Tibial artery (tissue), 4 donors: ENCODE results near the gene BEAN1.

Source experiments
- DNase-seq, 2 donors: peaks; one replicate each; pipeline ENCODE4 v3.0.0-alpha.2; 2019
- H3K27ac ChIP-seq, 2 donors: fragments of 200-600 bp; sonication (generic) in 1 of 2; 1 replicate in 1 of 2; 2 replicates in 1 of 2; pipeline ENCODE4 v1.5.1; 2018 to 2019; ENCODE audit warnings: mild to moderate bottlenecking in 1 of 2
- H3K27me3 ChIP-seq, 2 donors: fragments of 200-600 bp; sonication (generic) in 1 of 2; one replicate each; pipeline versions ENCODE4 v1.5.1 to v1.6.0; 2016 to 2019
- H3K36me3 ChIP-seq, 3 donors: fragments of 200-600 bp; sonication (generic) in 2 of 3; one replicate each; pipeline ENCODE4 v1.5.1; 2016 to 2019; ENCODE audit warnings: mild to moderate bottlenecking in 2 of 3
- H3K4me1 ChIP-seq, 4 donors: fragments of 200-600 bp; sonication (generic) in 2 of 4; 1 replicate in 3 of 4; 2 replicates in 1 of 4; pipeline ENCODE4 v1.5.1; 2016 to 2019
- H3K4me3 ChIP-seq, 2 donors: fragments of 200-600 bp; sonication (generic) in 1 of 2; 1 replicate in 1 of 2; 2 replicates in 1 of 2; pipeline ENCODE4 v1.5.1; 2018 to 2019; ENCODE audit warnings: mild to moderate bottlenecking in 2 of 2
- H3K9me3 ChIP-seq, 3 donors: fragments of 200-600 bp; sonication (generic) in 1 of 3; one replicate each; pipeline ENCODE4 v1.5.1; 2016 to 2019
- CTCF ChIP-seq, 2 experiments: fragments of 200-600 bp in 1 of 2; fragments of 450-650 bp in 1 of 2; IDR thresholded peaks; one replicate each; pipeline ENCODE4 v1.5.1; 2017 to 2019; ENCODE audit warnings: antibody characterized with exemption in 2 of 2, mild to moderate bottlenecking in 1 of 2, moderate library complexity in 1 of 2
- intact Hi-C: fragments of 100-400 bp; cut with DNase I; formaldehyde crosslinking; loops from one replicate; pipeline ENCODE4 v1.15.0; 2023; ENCODE audit warnings: low total_unique reads

Gene BEAN1

GRCh38 chr16:66399930-66400329 is 27.2 kb upstream of the BEAN1 start:
- Histone ChIP-seq H3K9me3 (no peaks in the 10 kb centered on the region), H3K4me1 (peaks cover 0 to 8% (median 2%) of the 10 kb centered on the region in 4 donors), H3K36me3 (peaks cover 0 to 5% (median 0%) of the 10 kb centered on the region in 3 donors), H3K4me3 (no peak overlapping the region), H3K27me3 (peaks cover 0 to 5% of the 10 kb centered on the region in 2 donors), H3K27ac (no peak overlapping the region)
- peak in 1 of 2 donors; percentile 23 for DNase-seq
- intact Hi-C loops: no loop called here
- TF ChIP-seq CTCF (IDR thresholded peaks at IDR 0.05): no peak

GRCh38 chr16:66400503-66401380 is 26.4 kb upstream of the BEAN1 start:
- Histone ChIP-seq H3K27me3 (peaks cover 0 to 5% of the 10 kb centered on the region in 2 donors), H3K27ac (no peak overlapping the region)

GRCh38 chr16:66401610-66402009 is 25.5 kb upstream of the BEAN1 start:
- Histone ChIP-seq H3K4me3 (no peak overlapping the region), H3K9me3 (no peaks in the 10 kb centered on the region), H3K4me1 (peaks cover 0 to 8% (median 3%) of the 10 kb centered on the region in 4 donors), H3K27me3 (peaks cover 0 to 11% of the 10 kb centered on the region in 2 donors), H3K27ac (no peak overlapping the region), H3K36me3 (no peaks in the 10 kb centered on the region)
- peak in 1 of 2 donors; percentile 57 for DNase-seq
- TF ChIP-seq CTCF (IDR thresholded peaks at IDR 0.05): no peak
- intact Hi-C loops: no loop called here

More at GRCh38 chr16:66400503-66401380, 26.4 kb upstream of the BEAN1 start:
- H3K9me3 ChIP-seq: no peaks in the 10 kb centered on the region
- peak in 1 of 2 donors; percentile 44 for DNase-seq
- H3K36me3 ChIP-seq: peaks cover 0 to 4% (median 0%) of the 10 kb centered on the region in 3 donors
- no peak for TF ChIP-seq CTCF (IDR thresholded peaks at IDR 0.05)
- H3K4me1 ChIP-seq: peaks cover 0 to 8% (median 2%) of the 10 kb centered on the region in 4 donors
- intact Hi-C loops: no loop called here
- no peak overlapping the region for H3K4me3 ChIP-seq

DNA sequence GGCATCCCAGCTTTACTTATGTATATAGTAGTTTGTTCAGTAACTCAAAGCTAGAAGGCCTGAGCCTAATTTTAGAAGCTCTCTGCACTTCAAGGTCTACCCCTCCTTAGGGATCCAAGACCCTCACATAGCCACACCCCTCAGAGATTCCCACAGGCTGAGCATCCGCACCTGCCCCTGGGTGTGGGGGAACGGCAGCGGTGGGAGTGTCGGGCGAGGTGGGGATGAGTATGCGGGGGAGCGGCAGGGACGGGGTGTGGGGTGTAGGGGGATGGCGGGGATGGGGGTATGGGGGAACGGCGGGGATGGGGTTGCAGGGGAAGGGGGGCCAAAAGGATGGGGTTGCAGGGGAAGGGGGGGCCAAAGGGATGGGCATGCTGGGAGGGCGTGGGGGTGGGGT is 24.9 kb upstream of the BEAN1 start:
- H3K9me3 ChIP-seq: no peaks in the 10 kb centered on the region
- intact Hi-C loops: no loop called here
- peak in 1 of 2 donors; percentile 60 for DNase-seq
- peaks cover 0 to 15% of the 10 kb centered on the region in 2 donors for H3K27me3 ChIP-seq
- TF ChIP-seq CTCF (IDR thresholded peaks at IDR 0.05): no peak
- no peaks in the 10 kb centered on the region for H3K36me3 ChIP-seq
- H3K4me3 ChIP-seq: no peak overlapping the region
- H3K27ac ChIP-seq: no peak overlapping the region
- H3K4me1 ChIP-seq: peaks cover 0 to 14% (median 8%) of the 10 kb centered on the region in 4 donors

GRCh38 chr16:66402591-66403230 is 24.4 kb upstream of the BEAN1 start:
- peak in 1 of 2 donors; percentile 62 for DNase-seq
- H3K36me3 ChIP-seq: no peaks in the 10 kb centered on the region
- H3K4me1 ChIP-seq: peaks cover 0 to 14% (median 9%) of the 10 kb centered on the region in 4 donors
- H3K4me3 ChIP-seq: no peak overlapping the region
- no peak overlapping the region for H3K27ac ChIP-seq
- intact Hi-C loops: no loop called here
- TF ChIP-seq CTCF (IDR thresholded peaks at IDR 0.05): no peak
- H3K27me3 ChIP-seq: peaks cover 0 to 16% of the 10 kb centered on the region in 2 donors
- H3K9me3 ChIP-seq: no peaks in the 10 kb centered on the region
